ENCODE results near the gene UXS1. TPM values are rescaled to one million over a fixed set of nuclear protein-coding genes. Genes with fewer than 3 reads are reported as not detected.

Gene UXS1
- polyA plus RNA-seq, 1 of the 3 experiments (the other 2 are of a cell fraction), result 55.9 TPM

GRCh38 chr2:106160786-106161261 lies 33.3 kb downstream of the UXS1 start:
- Histone ChIP-seq H3K9ac (no peak overlapping the region), H4K20me1 (ENCODE audit: insufficient read depth) (no peaks in the 10 kb centered on the region), H3K4me1 (ENCODE audit: control insufficient read depth in 1 of 2, insufficient read depth in 2 of 2, low read depth in 1 of 2, low read length in 1 of 2) (no peaks in the 10 kb centered on the region; a peak in 2 of 4 replicates), H2AFZ (ENCODE audit: low read depth) (no peak overlapping the region), H3K4me3 (ENCODE audit: low read depth in 2 of 2, low read length in 1 of 2) (no peak overlapping the region), H3K27me3 (ENCODE audit: insufficient read depth) (no peaks in the 10 kb centered on the region), H3K9me3 (no peaks in the 10 kb centered on the region), H3K36me3 (replicated peaks in 1 of 2; ENCODE audit: control insufficient read depth in 1 of 2, insufficient read depth in 2 of 2, low read length in 1 of 2) (peaks cover 5 to 21% of the 10 kb centered on the region in 2 experiments), H3K9me2 (no peaks in the 10 kb centered on the region), H3K79me2 (ENCODE audit: insufficient read depth) (peaks cover 4% of the 10 kb centered on the region; the same call in 1 of the 2 replicates), H3K4me2 (no peak overlapping the region), H3F3A (replicated peaks; ENCODE audit: insufficient read depth) (no peaks in the 10 kb centered on the region), H3K27ac (ENCODE audit: low read depth in 2 of 2, low read length in 1 of 2) (no peak overlapping the region)
- no peak for DNase-seq
- ChIA-PET POLR2A (no interaction called here), CTCF (interaction anchor here (1.0 to 1.1 kb wide), 2 partner anchors 10 to 16 kb away, joined by 3 to 4 read pairs; no protein-coding TSS in a partner anchor)
- 88% methylated on average over 6 of the region's 6 CpGs for WGBS (ENCODE audit: low lambda C conversion rate)
- TF ChIP-seq PBX3 (IDR thresholded peaks at IDR 0.05) (no peak), NFIC (IDR thresholded peaks at IDR 0.05; ENCODE audit: borderline replicate concordance) (no peak), SMC3 (IDR thresholded peaks at IDR 0.05; ENCODE audit: low read depth, low read length) (no peak), MEF2A (IDR thresholded peaks at IDR 0.05; ENCODE audit: borderline replicate concordance, low read depth) (no peak), REST (IDR thresholded peaks at IDR 0.05; ENCODE audit: low read depth, low read length) (no peak), MAX (IDR thresholded peaks at IDR 0.05; ENCODE audit: low read depth) (no peak), MXI1 (IDR thresholded peaks at IDR 0.05; ENCODE audit: low read depth, low read length) (no peak), RXRA (IDR thresholded peaks at IDR 0.05; ENCODE audit: borderline replicate concordance, low read depth) (no peak), GATA2 (CRISPR knock-in tag; IDR thresholded peaks at IDR 0.05) (no peak), NRF1 (IDR thresholded peaks at IDR 0.05; ENCODE audit: low read depth, low read length) (no peak), ELF1 (IDR thresholded peaks at IDR 0.05) (no peak), RCOR1 (IDR thresholded peaks at IDR 0.05; ENCODE audit: low read length) (no peak)
